Measurements from ENCODE around the gene CTNNA3. TPM values are rescaled to one million over a fixed set of nuclear protein-coding genes. Genes with fewer than 3 reads are reported as not detected.

The CTNNA3 gene
- polyA plus RNA-seq, 4 donors: 1.0 to 3.9 (median 2.9) TPM

DNA sequence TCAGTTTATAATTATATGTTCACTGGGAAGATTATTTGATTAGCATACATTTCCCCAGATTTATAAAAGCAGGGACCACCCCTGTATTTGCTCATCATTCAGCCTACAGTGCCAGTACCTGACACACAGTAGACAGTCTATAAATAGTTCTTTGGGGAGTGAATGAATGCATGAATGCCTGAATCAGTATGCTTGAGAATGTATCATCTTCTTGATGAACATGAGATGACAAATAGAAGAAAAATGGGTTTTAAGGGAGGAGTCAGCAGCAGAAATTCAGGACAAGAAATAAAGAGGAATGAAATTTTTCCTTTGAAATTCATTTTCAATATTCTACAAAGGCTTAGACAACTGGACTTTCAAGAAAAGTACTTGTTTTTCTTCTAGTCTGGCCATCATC lies 1066.0 kb downstream of the CTNNA3 start:
- no peak for DNase-seq (ENCODE audit: low read depth in 4 of 4, low spot score in 3 of 4)

DNA sequence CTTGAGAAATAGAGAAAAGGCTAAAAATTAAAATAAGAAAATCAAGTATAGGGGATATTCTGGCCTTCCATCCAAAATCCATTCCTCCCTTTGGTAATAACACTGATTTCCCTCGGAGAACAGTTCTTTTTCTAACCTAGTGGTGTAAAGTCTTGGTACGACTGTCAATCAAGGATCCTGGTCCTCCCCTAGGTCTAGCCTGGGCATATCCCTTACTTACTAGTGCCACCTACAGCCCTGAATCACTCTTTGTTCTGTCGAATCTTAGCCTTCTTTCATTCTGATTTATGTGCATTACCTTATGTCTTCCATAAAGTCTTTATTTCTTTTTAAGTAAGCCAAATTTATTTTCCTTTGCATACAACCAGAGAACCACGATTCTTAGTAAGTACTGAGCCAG lies 1068.8 kb downstream of the CTNNA3 start:
- no peak for DNase-seq (ENCODE audit: low read depth in 4 of 4, low spot score in 3 of 4)

DNA sequence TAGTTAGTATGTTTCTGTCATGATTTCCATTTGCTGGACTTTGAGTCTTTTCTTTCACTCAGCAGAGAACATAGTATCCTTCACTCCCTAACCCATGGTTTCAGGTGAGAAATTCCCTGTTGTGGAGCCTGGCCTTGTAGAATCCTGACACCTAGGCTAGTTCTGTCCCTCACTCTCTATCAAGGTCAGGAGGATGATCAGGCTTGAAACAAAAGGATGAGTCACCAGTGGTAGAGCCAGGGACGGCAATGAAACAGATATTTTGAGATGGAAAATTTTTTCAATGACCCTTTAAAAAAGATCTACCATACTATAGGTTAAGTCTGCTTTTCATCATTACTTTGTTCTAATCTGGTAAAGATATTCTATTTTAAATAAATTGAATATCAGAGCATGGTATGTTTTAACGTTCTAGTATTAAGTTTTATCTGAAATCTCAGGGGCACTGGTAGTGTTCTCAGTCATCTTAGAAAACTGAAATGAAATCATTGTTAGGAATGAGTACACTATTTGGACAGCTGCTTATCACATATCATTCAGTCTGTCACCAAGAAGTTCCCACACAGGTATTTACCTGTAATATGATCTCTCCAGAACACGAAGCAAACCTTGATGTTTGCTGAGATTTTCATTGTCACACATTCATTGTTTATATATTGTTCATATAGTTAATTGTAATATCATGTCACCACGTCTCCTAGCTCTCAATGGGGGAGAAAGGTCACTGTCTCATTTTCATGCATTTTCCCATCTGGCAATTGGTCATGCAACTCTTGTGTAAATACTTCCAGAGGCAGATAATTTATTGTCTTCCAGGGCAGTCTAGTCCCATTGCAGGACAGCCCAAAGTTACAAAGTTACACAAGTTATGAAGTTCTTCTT lies 1070.0 kb downstream of the CTNNA3 start:
- DNase-seq (ENCODE audit: low read depth in 4 of 4, low spot score in 3 of 4): no peak

DNA sequence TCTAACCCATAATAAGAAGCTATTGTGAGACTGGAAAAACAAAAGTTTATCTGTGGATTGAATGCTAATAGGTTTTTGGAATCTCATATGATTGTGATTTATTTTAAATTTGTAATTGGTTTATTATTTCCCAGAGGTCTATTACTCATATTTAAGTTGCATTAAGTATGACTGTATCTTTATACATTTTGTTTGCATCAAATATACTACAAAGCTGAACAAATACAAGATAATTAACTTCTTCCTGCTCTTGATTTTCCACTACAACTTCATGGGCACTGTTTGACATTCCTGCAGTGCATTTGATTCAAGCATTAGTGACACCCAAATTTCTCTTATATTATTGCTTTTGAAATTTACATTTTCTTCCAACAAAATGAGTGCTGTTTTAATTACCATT lies 1073.9 kb downstream of the CTNNA3 start:
- DNase-seq (ENCODE audit: low read depth in 4 of 4, low spot score in 3 of 4): no peak

DNA sequence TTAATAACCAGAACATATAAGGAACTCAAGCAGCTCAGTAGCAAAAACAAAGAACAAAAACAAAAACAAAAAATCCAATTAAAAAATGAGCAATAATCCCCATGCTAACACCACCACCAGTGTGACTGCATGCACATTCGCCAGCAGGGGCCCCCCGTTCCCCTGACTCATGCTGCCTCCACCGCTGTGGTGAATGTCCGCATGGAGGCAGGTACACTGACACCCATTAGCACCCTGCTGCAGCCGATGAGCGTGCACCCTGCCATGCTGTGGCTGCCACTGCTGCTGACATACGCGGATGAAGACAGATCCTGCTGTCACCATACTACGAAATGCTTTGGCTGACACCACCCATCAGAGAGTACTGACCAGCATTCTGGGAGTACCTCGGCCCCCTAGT lies 1091.8 kb downstream of the CTNNA3 start:
- DNase-seq (ENCODE audit: low read depth in 4 of 4, low spot score in 3 of 4): no peak

GRCh38 chr10:66591865-66592264 lies 1104.1 kb downstream of the CTNNA3 start:
- no peak for DNase-seq (ENCODE audit: low read depth in 4 of 4, low spot score in 3 of 4)

GRCh38 chr10:66587680-66588050 lies 1108.3 kb downstream of the CTNNA3 start:
- DNase-seq (ENCODE audit: low read depth in 4 of 4, low spot score in 3 of 4): no peak

GRCh38 chr10:66586897-66587679 lies 1108.9 kb downstream of the CTNNA3 start:
- no peak for DNase-seq (ENCODE audit: low read depth in 4 of 4, low spot score in 3 of 4)

DNA sequence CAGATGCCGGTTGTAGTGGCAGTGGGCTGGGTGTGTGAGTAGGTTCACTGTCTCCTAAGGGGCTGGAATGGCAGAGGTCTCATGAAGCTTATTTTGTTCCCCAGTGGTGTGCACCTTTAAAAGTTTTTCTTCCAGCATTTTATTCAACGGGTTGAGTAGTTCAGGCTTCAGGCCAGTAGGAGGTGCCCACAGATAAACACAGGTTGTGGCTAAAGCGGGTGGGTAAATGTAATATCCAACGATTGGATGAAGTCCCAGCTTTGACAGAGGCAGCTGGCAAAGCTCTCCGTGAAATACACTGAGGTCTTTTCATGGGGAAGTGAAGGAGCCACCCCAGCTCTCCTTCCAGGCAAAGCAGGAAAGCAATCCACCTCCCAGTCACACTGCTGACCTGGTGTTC lies 1109.9 kb downstream of the CTNNA3 start:
- DNase-seq (ENCODE audit: low read depth in 4 of 4, low spot score in 3 of 4): no peak

GRCh38 chr10:66575251-66575855 lies 1120.6 kb downstream of the CTNNA3 start:
- DNase-seq (ENCODE audit: low read depth in 4 of 4, low spot score in 3 of 4): no peak

- DNase-seq (ENCODE audit: low read depth in 4 of 4, low spot score in 3 of 4): no peak
These were observed 1123.3 kb downstream of the CTNNA3 start for GRCh38 chr10:66572700-66573099.

GRCh38 chr10:66565999-66566398 lies 1130.0 kb downstream of the CTNNA3 start:
- no peak for DNase-seq (ENCODE audit: low read depth in 4 of 4, low spot score in 3 of 4)

DNA sequence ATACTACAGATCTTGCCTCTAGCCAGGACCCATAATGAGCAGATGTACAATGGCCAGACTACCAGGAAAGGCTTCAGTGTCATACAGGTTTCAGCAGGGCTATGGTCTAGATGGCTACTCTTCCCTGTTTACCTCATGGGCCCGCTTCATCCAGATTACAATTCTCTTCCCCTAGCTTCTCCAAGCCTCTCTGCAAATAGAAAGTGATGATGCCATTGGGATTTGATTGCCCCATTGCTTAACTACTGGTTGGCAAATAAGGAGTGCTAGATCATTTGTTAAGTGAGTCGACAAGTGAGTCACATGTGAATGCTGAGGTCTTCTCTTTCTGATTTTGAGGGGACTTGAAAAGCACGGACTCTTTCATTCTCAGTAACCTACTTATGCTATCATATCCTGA lies 1131.7 kb downstream of the CTNNA3 start:
- no peak for DNase-seq (ENCODE audit: low read depth in 4 of 4, low spot score in 3 of 4)

- no peak for DNase-seq (ENCODE audit: low read depth in 4 of 4, low spot score in 3 of 4)
These were observed 1140.9 kb downstream of the CTNNA3 start for GRCh38 chr10:66555061-66555460.

GRCh38 chr10:66552331-66552730 lies 1143.7 kb downstream of the CTNNA3 start:
- no peak for DNase-seq (ENCODE audit: low read depth in 4 of 4, low spot score in 3 of 4)

- DNase-seq (ENCODE audit: low read depth in 4 of 4, low spot score in 3 of 4): no peak
These were observed 1145.6 kb downstream of the CTNNA3 start for GRCh38 chr10:66550351-66550750.

DNA sequence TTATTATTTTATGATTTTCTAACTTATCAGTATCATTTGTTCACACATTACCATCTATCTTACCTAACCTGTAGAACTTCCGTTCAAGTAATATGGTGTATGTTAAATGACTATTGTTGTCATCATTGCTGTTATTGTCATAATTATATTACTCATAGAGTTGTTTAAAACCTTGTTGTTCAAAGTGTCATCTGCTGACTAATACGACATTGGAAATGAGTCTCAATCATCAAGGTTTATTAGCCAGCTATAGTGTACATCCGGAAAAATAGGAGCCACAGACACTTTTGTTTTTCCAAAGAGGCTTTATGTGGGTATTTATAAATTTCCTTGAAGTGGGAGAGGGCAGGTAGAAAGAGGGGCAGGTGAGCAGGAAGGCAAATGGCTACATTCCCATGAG lies 1157.1 kb downstream of the CTNNA3 start:
- no peak for DNase-seq (ENCODE audit: low read depth in 4 of 4, low spot score in 3 of 4)

- no peak for DNase-seq (ENCODE audit: low read depth in 4 of 4, low spot score in 3 of 4)
These were observed 1157.6 kb downstream of the CTNNA3 start for GRCh38 chr10:66538371-66538770.

DNA sequence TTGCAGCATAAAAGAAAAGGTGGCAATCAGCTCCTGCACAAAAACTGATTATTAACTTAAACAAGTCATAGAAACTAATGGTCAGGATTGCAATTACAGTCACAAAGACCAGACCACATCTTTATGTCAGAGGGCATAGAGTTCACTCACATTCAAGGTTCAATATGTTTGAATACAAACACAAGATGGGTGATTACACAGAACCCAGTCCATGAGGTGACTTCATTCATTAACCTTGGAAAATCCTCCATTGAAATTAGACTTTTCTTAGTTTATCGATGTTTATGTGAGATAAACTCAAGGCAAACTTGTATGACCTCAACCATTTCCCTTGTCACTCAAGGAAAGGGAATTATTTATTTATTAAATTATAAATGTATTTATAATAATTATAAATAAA lies 1158.8 kb downstream of the CTNNA3 start:
- no peak for DNase-seq (ENCODE audit: low read depth in 4 of 4, low spot score in 3 of 4)

DNA sequence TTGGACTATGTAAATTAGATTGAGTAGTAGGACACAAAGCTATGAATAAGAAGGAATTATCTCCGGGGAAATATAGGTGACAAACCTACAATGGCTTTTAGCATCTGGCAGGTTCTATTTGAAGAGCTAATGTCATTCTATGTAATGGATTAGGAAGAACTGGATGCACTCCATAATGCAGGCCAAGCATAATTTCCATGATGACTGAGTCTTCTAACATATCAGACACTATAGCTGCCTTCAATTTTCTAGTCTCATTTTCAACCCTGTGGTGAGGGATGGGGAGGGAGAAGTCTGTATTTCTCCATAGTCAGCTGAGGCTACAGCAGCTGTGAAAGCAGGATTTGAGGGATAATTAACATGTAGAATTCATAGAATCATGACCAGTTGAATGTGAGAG lies 1160.6 kb downstream of the CTNNA3 start:
- no peak for DNase-seq (ENCODE audit: low read depth in 4 of 4, low spot score in 3 of 4)

DNA sequence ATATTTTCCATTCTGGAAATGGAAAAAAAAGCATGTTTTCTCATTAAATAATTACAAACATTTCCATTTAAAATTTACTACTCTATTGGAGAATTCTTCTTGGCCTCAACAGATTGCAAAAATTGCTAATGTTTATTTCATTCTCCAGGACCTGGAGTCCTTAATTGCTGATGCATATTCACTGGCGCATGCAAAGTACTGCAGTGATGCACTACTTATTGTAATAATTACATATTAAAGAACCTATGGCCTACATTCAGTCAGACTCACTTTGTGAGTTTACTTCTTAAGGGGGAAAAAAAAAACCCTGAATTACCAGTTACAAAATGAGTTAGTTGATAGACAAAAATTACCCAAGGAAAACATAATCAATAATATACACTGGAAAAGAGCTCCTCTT lies 1161.1 kb downstream of the CTNNA3 start:
- no peak for DNase-seq (ENCODE audit: low read depth in 4 of 4, low spot score in 3 of 4)

DNA sequence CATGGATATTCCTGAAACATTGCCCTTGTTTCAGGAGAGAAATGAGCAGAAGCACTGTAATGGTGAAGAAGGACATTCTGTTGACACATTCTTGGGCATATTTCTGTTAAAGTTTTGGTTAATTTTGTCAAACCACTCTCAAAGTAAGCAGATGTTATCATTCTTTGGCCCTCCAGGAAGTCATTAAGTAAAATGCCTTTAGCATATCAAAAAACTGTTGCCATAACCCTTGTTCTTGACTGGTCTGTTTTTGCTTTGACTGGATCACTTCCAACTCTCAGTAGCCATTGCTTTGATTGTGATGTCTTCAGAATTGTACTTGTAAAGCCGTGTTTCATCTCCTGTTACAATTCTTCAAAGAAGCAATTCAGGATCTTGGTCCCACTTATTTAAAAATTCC lies 1174.5 kb downstream of the CTNNA3 start:
- DNase-seq (ENCODE audit: low read depth in 4 of 4, low spot score in 3 of 4): no peak
